A673 (cell line): ENCODE data around the gene PADI4. TPM values are rescaled to one million over a fixed set of nuclear protein-coding genes. Genes with fewer than 3 reads are reported as not detected.

Source experiments
- BruUV-seq: library from RNA; stranded (reverse); fragments of 400-500 nt; replicated peaks from 2 replicates; lab custom pipeline; 2021; lab: Mats Ljungman, UMichigan
- CTCF ChIA-PET: fragments of 300-600 bp; sonication (Branson Sonifier 250); formaldehyde crosslinking; loops from one replicate; lab custom pipeline; 2022; ENCODE audit warnings: antibody characterized with exemption; lab: Charles Lee
- POLR2A ChIA-PET: fragments of 300-600 bp; sonication (Branson Sonifier 250); formaldehyde crosslinking; loops from one replicate; lab custom pipeline; 2022; ENCODE audit warnings: antibody characterized with exemption; ENCODE audit not compliant: low non-redundant PET; lab: Charles Lee
- DNase-seq: peaks from one replicate; pipeline ENCODE4 v3.0.0-alpha.2; 2015; ENCODE audit warnings: low spot score
- H3K27ac ChIP-seq: fragments of 200-600 bp; sonication (generic); 2 replicates; pipeline ENCODE4 v1.5.1; 2016; ENCODE audit warnings: mixed run types, low read depth, mild to moderate bottlenecking, mixed read lengths, antibody characterized with exemption, low read length; ENCODE audit not compliant: poor library complexity, severe bottlenecking
- H3K27me3 ChIP-seq: fragments of 200-600 bp; sonication (generic); replicated peaks from 2 replicates; pipeline ENCODE4 v1.6.1; 2017; ENCODE audit warnings: mixed run types, low read depth, mild to moderate bottlenecking, mixed read lengths, antibody characterized with exemption, low read length; ENCODE audit not compliant: insufficient read depth, poor library complexity
- H3K36me3 ChIP-seq: fragments of 200-600 bp; sonication (generic); 2 replicates; pipeline ENCODE4 v1.6.1; 2016; ENCODE audit warnings: mixed run types, mild to moderate bottlenecking, mixed read lengths, antibody characterized with exemption, low read length; ENCODE audit not compliant: insufficient read depth, poor library complexity, severe bottlenecking
- H3K4me1 ChIP-seq: fragments of 200-600 bp; sonication (generic); 2 replicates; pipeline ENCODE4 v1.6.1; 2017; ENCODE audit warnings: mixed run types, mild to moderate bottlenecking, mixed read lengths, antibody characterized with exemption, low read length; ENCODE audit not compliant: insufficient read depth, poor library complexity, severe bottlenecking
- H3K4me3 ChIP-seq: fragments of 200-600 bp; sonication (generic); 2 replicates; pipeline ENCODE4 v1.5.1; 2016; ENCODE audit warnings: low read depth, mixed run types, mild to moderate bottlenecking, mixed read lengths, low read length; ENCODE audit not compliant: poor library complexity, severe bottlenecking
- H3K9me3 ChIP-seq: fragments of 200-600 bp; sonication (generic); 2 replicates; pipeline ENCODE4 v1.6.1; 2016; ENCODE audit warnings: mixed run types, low read depth, mild to moderate bottlenecking, mixed read lengths, antibody characterized with exemption, low read length; ENCODE audit not compliant: poor library complexity, severe bottlenecking
- CTCF ChIP-seq: fragments of 300-800, 200-600 bp; sonication (generic); conservative IDR thresholded peaks from 2 replicates; pipeline ENCODE4 v1.5.1; 2017; ENCODE audit warnings: low read depth, mild to moderate bottlenecking, antibody characterized with exemption, low read length, moderate library complexity, mixed read lengths
- EZH2 ChIP-seq: fragments of 200-600 bp; sonication (generic); IDR thresholded peaks from 2 replicates; pipeline ENCODE4 v1.6.1; 2017; ENCODE audit warnings: borderline replicate concordance, low read depth, mild to moderate bottlenecking, mixed read lengths, antibody characterized with exemption, low read length; ENCODE audit not compliant: poor library complexity, severe bottlenecking
- intact Hi-C: fragments of 100-400 bp; cut with micrococcal nuclease; formaldehyde crosslinking; loops from one replicate; pipeline ENCODE4 v1.10.0; 2022; ENCODE audit not compliant: unreplicated experiment
- total RNA-seq: library from RNA; stranded (reverse); gene quantifications from 2 replicates; pipeline ENCODE4 v1.2.3, GENCODE V29; 2021

PADI4 gene
- total RNA-seq, 1 experiment from 2014 or later = not detected

GRCh38 chr1:17403081-17403480 lies 95.1 kb downstream of the PADI4 start:
- Histone ChIP-seq H3K9me3 (no peaks in the 10 kb centered on the region), H3K4me3 (no peak overlapping the region), H3K36me3 (peaks cover 12% of the 10 kb centered on the region), H3K4me1 (no peaks in the 10 kb centered on the region), H3K27me3 (no peaks in the 10 kb centered on the region), H3K27ac (no peak overlapping the region)
- BruUV-seq = no TSS peak
- intact Hi-C loops = loop anchor here (10.0 kb wide), 1 partner anchor 278 kb away; no protein-coding TSS in a partner anchor
- POLR2A ChIA-PET = no interaction called here
- CTCF ChIA-PET = interaction anchor here (0.9 kb wide), 1 partner anchor 33 kb away, joined by 6 read pairs; no protein-coding TSS in a partner anchor
- TF ChIP-seq CTCF (no peak), EZH2 (no peak)
- DNase-seq = no peak

GRCh38 chr1:17404034-17404684 lies 96.2 kb downstream of the PADI4 start:
- intact Hi-C loops = loop anchor here (10.0 kb wide), 1 partner anchor 279 kb away; no protein-coding TSS in a partner anchor

GRCh38 chr1:17404820-17405219 lies 96.8 kb downstream of the PADI4 start:
- POLR2A ChIA-PET = no interaction called here
- CTCF ChIA-PET = no interaction called here
- no peaks in the 10 kb centered on the region for H3K27me3 ChIP-seq
- no peaks in the 10 kb centered on the region for H3K9me3 ChIP-seq
- intact Hi-C loops = loop anchor here (5.0 to 10.0 kb wide), 2 partner anchors 280 to 348 kb away; no protein-coding TSS in a partner anchor
- no peaks in the 10 kb centered on the region for H3K4me1 ChIP-seq
- H3K36me3 ChIP-seq = peaks cover 30% of the 10 kb centered on the region
- H3K27ac ChIP-seq = no peak overlapping the region
- no peak for DNase-seq
- no TSS peak for BruUV-seq
- TF ChIP-seq EZH2 (no peak), CTCF (no peak)
- no peak overlapping the region for H3K4me3 ChIP-seq

More at GRCh38 chr1:17404034-17404684, 96.2 kb downstream of the PADI4 start:
- ChIA-PET POLR2A (no interaction called here), CTCF (no interaction called here)
- Histone ChIP-seq H3K27me3 (no peaks in the 10 kb centered on the region), H3K27ac (no peak overlapping the region), H3K36me3 (peaks cover 23% of the 10 kb centered on the region), H3K9me3 (no peaks in the 10 kb centered on the region), H3K4me1 (no peaks in the 10 kb centered on the region), H3K4me3 (no peak overlapping the region)
- TF ChIP-seq EZH2 = no peak
- no peak for TF ChIP-seq CTCF
- BruUV-seq = no TSS peak
- no peak for DNase-seq
